GM19372 (cell line): ENCODE measurements around the gene TNRC6A.
"Not testable (repeated sequence)": the region's sequence is repeated elsewhere in the genome, so short reads cannot be mapped to it uniquely, and the experiment has no call there.

Experiments
- ATAC-seq: cut with Tn5 transposase; IDR thresholded peaks from one replicate; pipeline ENCODE4 v1.9.1; 2021; ENCODE audit warnings: mild to moderate bottlenecking, low read depth, moderate library complexity; ENCODE audit not compliant: unreplicated experiment

The TNRC6A gene

GRCh38 chr16:24723663-24724062, 5.8 kb upstream of the TNRC6A start:
- ATAC-seq: no peak

GRCh38 chr16:24728011-24728410, 1.4 kb upstream of the TNRC6A start:
- no peak for ATAC-seq

GRCh38 chr16:24728891-24729242, 584 bp upstream of the TNRC6A start:
- ATAC-seq: peak; percentile 3

GRCh38 chr16:24729951-24730815, 732 bp downstream of the TNRC6A start:
- peak; percentile 21 for ATAC-seq

GRCh38 chr16:24730914-24731313, 1.5 kb downstream of the TNRC6A start:
- ATAC-seq: no peak

- ATAC-seq: no peak
Observed at GRCh38 chr16:24731722-24732419, 2.4 kb downstream of the TNRC6A start.

- ATAC-seq: no peak
Observed at GRCh38 chr16:24734382-24734781, 4.9 kb downstream of the TNRC6A start.

GRCh38 chr16:24736758-24737157, 7.3 kb downstream of the TNRC6A start:
- ATAC-seq: no peak

- no peak for ATAC-seq
Observed at GRCh38 chr16:24737391-24737871, 8.0 kb downstream of the TNRC6A start.

- no peak for ATAC-seq
Observed at GRCh38 chr16:24737916-24738594, 8.6 kb downstream of the TNRC6A start.

- no peak for ATAC-seq
Observed at GRCh38 chr16:24738895-24739294, 9.4 kb downstream of the TNRC6A start.

- ATAC-seq: no peak
Observed at GRCh38 chr16:24741862-24742261, 12.4 kb downstream of the TNRC6A start.

- ATAC-seq: not testable (repeated sequence)
Observed at GRCh38 chr16:24742610-24743009, 13.2 kb downstream of the TNRC6A start.

GRCh38 chr16:24745391-24745790, 15.9 kb downstream of the TNRC6A start:
- ATAC-seq: no peak

GRCh38 chr16:24745791-24746190, 16.3 kb downstream of the TNRC6A start:
- ATAC-seq: no peak

GRCh38 chr16:24747441-24747840, 18.0 kb downstream of the TNRC6A start:
- no peak for ATAC-seq

- no peak for ATAC-seq
Observed at GRCh38 chr16:24748242-24748641, 18.8 kb downstream of the TNRC6A start.

- ATAC-seq: no peak
Observed at GRCh38 chr16:24749310-24749709, 19.9 kb downstream of the TNRC6A start.

GRCh38 chr16:24749872-24750271, 20.4 kb downstream of the TNRC6A start:
- not testable (repeated sequence) for ATAC-seq

GRCh38 chr16:24753000-24753399, 23.5 kb downstream of the TNRC6A start:
- ATAC-seq: no peak

GRCh38 chr16:24753437-24753836, 24.0 kb downstream of the TNRC6A start:
- no peak for ATAC-seq
